ENCODE results near the gene PBX3. TPM values are rescaled to one million over a fixed set of nuclear protein-coding genes. Genes with fewer than 3 reads are reported as not detected.

The PBX3 gene
- total and polyA plus RNA-seq, 2 donors (not counting 1 experiment from before 2014, with no cell fraction given): 15.5 to 39.0 TPM

GRCh38 chr9:125756518-125756917 lies 9.3 kb downstream of the PBX3 start:
- H3K4me3 Mint-ChIP-seq: no peak overlapping the region
- no peak for DNase-seq
- CTCF ChIA-PET: interaction anchor here (0.6 to 1.4 kb wide), 3 partner anchors 13 to 336 kb away, joined by 3 to 4 read pairs (median 3); no protein-coding TSS in a partner anchor

GRCh38 chr9:125757834-125758233 lies 10.7 kb downstream of the PBX3 start:
- H3K9ac ChIP-seq (ENCODE audit: low read length): no peak overlapping the region
- Mint-ChIP-seq H3K9me3 (ENCODE audit: insufficient read depth) (no peaks in the 10 kb centered on the region), H3K4me3 (no peak overlapping the region), H3K27me3 (no peaks in the 10 kb centered on the region), H3K4me1 (peaks cover 30% of the 10 kb centered on the region), H3K27ac (no peak overlapping the region)
- H3K79me2 ChIP-seq (ENCODE audit: control insufficient read depth, insufficient read depth, low read length): peaks cover 55% of the 10 kb centered on the region
- no peak overlapping the region for H2AFZ ChIP-seq (ENCODE audit: insufficient read depth, low read depth, low read length, poor library complexity, severe bottlenecking)
- ChIA-PET CTCF (interaction anchor here (1.3 kb wide), 1 partner anchor 13 kb away, joined by 4 read pairs; no protein-coding TSS in a partner anchor), POLR2A (no interaction called here)
- intact Hi-C loops (cut with micrococcal nuclease): no loop called here
- no CpG with 5 or more reads among the region's 1 CpG for WGBS (ENCODE audit: insufficient coverage)
- no peaks in the 10 kb centered on the region for H3K27me3 ChIP-seq (replicated peaks in 1 of 4; ENCODE audit: control extremely low read depth in 1 of 4, control insufficient read depth in 3 of 4, insufficient read depth in 4 of 4, low read length in 3 of 4)
- peaks cover 9 to 14% of the 10 kb centered on the region in 2 donors for H3K4me1 ChIP-seq (ENCODE audit: control insufficient read depth in 2 of 2, insufficient read depth in 2 of 2, low read length in 2 of 2)
- no peaks in the 10 kb centered on the region for H3K9me3 ChIP-seq (ENCODE audit: control extremely low read depth in 1 of 3, control insufficient read depth in 2 of 3, insufficient read depth in 1 of 3, low read length in 2 of 3)
- H4K20me1 ChIP-seq (ENCODE audit: control insufficient read depth, insufficient read depth, low read length, poor library complexity, severe bottlenecking): no peaks in the 10 kb centered on the region
- TF ChIP-seq CTCF (IDR thresholded peaks at IDR 0.05) (no peak), EZH2 (IDR thresholded peaks at IDR 0.05; ENCODE audit: borderline replicate concordance, insufficient read depth, low read depth, low read length, poor library complexity, severe bottlenecking) (no peak)
- H3K4me2 ChIP-seq (replicated peaks; ENCODE audit: low read depth, low read length, poor library complexity, severe bottlenecking): no peak overlapping the region
- no peak overlapping the region for H3K4me3 ChIP-seq (ENCODE audit: control extremely low read depth in 1 of 5, extremely low read depth in 1 of 5, insufficient read depth in 1 of 5, low read depth in 2 of 5, low read length in 4 of 5)
- DNase-seq (no peak), ATAC-seq (ENCODE audit: low read depth) (no peak)
- H3K36me3 ChIP-seq (replicated peaks in 1 of 2; ENCODE audit: control extremely low read depth in 1 of 2, control insufficient read depth in 1 of 2, extremely low read depth in 1 of 2, insufficient read depth in 2 of 2, low read length in 1 of 2): no peaks in the 10 kb centered on the region
- no peak overlapping the region for H3K27ac ChIP-seq (ENCODE audit: low read length in 2 of 2)

More at GRCh38 chr9:125756518-125756917, 9.3 kb downstream of the PBX3 start:
- Histone ChIP-seq H2AFZ (ENCODE audit: insufficient read depth, low read depth, low read length, poor library complexity, severe bottlenecking) (no peak overlapping the region), H3K4me1 (ENCODE audit: control insufficient read depth in 2 of 2, insufficient read depth in 2 of 2, low read length in 2 of 2) (peaks cover 9 to 14% of the 10 kb centered on the region in 2 donors), H3K79me2 (ENCODE audit: control insufficient read depth, insufficient read depth, low read length) (peaks cover 57% of the 10 kb centered on the region), H3K27me3 (replicated peaks in 1 of 4; ENCODE audit: control extremely low read depth in 1 of 4, control insufficient read depth in 3 of 4, insufficient read depth in 4 of 4, low read length in 3 of 4) (no peaks in the 10 kb centered on the region), H3K27ac (ENCODE audit: low read length in 2 of 2) (no peak overlapping the region), H3K9me3 (ENCODE audit: control extremely low read depth in 1 of 3, control insufficient read depth in 2 of 3, insufficient read depth in 1 of 3, low read length in 2 of 3) (no peaks in the 10 kb centered on the region), H3K4me2 (replicated peaks; ENCODE audit: low read depth, low read length, poor library complexity, severe bottlenecking) (no peak overlapping the region), H3K4me3 (ENCODE audit: control extremely low read depth in 1 of 5, extremely low read depth in 1 of 5, insufficient read depth in 1 of 5, low read depth in 2 of 5, low read length in 4 of 5) (no peak overlapping the region), H4K20me1 (ENCODE audit: control insufficient read depth, insufficient read depth, low read length, poor library complexity, severe bottlenecking) (no peaks in the 10 kb centered on the region), H3K9ac (ENCODE audit: low read length) (no peak overlapping the region), H3K36me3 (replicated peaks in 1 of 2; ENCODE audit: control extremely low read depth in 1 of 2, control insufficient read depth in 1 of 2, extremely low read depth in 1 of 2, insufficient read depth in 2 of 2, low read length in 1 of 2) (no peaks in the 10 kb centered on the region)
- H3K27me3 Mint-ChIP-seq: no peaks in the 10 kb centered on the region
- peaks cover 31% of the 10 kb centered on the region for H3K4me1 Mint-ChIP-seq
- no peak overlapping the region for H3K27ac Mint-ChIP-seq
- TF ChIP-seq EZH2 (IDR thresholded peaks at IDR 0.05; ENCODE audit: borderline replicate concordance, insufficient read depth, low read depth, low read length, poor library complexity, severe bottlenecking): no peak
- TF ChIP-seq CTCF (IDR thresholded peaks at IDR 0.05): no peak
- no peak for ATAC-seq (ENCODE audit: low read depth)
- intact Hi-C loops (cut with micrococcal nuclease): no loop called here
- no peaks in the 10 kb centered on the region for H3K9me3 Mint-ChIP-seq (ENCODE audit: insufficient read depth)
- 70% methylated on average over 2 of the region's 4 CpGs for WGBS (ENCODE audit: insufficient coverage)
- POLR2A ChIA-PET: no interaction called here

All from B cell (primary cell).